OCI-LY1 (cell line): ENCODE results near the gene PDE5A.

Source experiments
- H2AFZ ChIP-seq: fragments of 200-600 bp; sonication (generic), shearing (Covaris generic); 2 replicates; pipeline ENCODE4 v1.6.0; 2014; ENCODE audit warnings: antibody characterized with exemption, mild to moderate bottlenecking, low read length
- H3F3A ChIP-seq: fragments of 200-600 bp; sonication (generic), shearing (Covaris generic); 2 replicates; pipeline ENCODE4 v1.6.0; 2014; ENCODE audit warnings: mild to moderate bottlenecking, antibody characterized with exemption, low read length, moderate library complexity; ENCODE audit not compliant: insufficient read depth
- H3K27ac ChIP-seq: fragments of 200-600 bp; sonication (generic); 2 replicates; pipeline ENCODE4 v1.5.1; 2014; ENCODE audit warnings: low read length, mixed run types, mild to moderate bottlenecking, low read depth; ENCODE audit not compliant: poor library complexity, severe bottlenecking
- H3K27me3 ChIP-seq: fragments of 200-600 bp; sonication (generic); 2 replicates; pipeline ENCODE4 v1.6.0; 2014; ENCODE audit warnings: antibody characterized with exemption, mild to moderate bottlenecking, low read length, moderate library complexity; ENCODE audit not compliant: insufficient read depth
- H3K36me3 ChIP-seq: fragments of 200-600 bp; sonication (generic); 2 replicates; pipeline ENCODE4 v1.6.1; 2014; ENCODE audit warnings: mild to moderate bottlenecking, antibody characterized with exemption, low read length, moderate library complexity, mixed read lengths; ENCODE audit not compliant: insufficient read depth
- H3K4me1 ChIP-seq: fragments of 200-600 bp; sonication (generic); 2 replicates; pipeline ENCODE4 v1.5.1; 2014; ENCODE audit warnings: mild to moderate bottlenecking, low read length, moderate library complexity; ENCODE audit not compliant: insufficient read depth, severe bottlenecking
- H3K4me2 ChIP-seq: fragments of 200-600 bp; sonication (generic), shearing (Covaris generic); 2 replicates; pipeline ENCODE4 v1.6.1; 2014; ENCODE audit warnings: low read length
- H3K4me3 ChIP-seq: fragments of 200-600 bp; sonication (generic); 2 replicates; pipeline ENCODE4 v1.5.1; 2014; ENCODE audit warnings: low read length, low read depth, mild to moderate bottlenecking, mixed read lengths; ENCODE audit not compliant: poor library complexity, severe bottlenecking
- H3K79me2 ChIP-seq: fragments of 200-600 bp; shearing (Covaris generic); 2 replicates; pipeline ENCODE4 v1.6.1; 2016; ENCODE audit warnings: mixed run types, low read length, mixed read lengths; ENCODE audit not compliant: insufficient read depth
- H3K9ac ChIP-seq: fragments of 200-600 bp; sonication (generic), shearing (Covaris generic); 2 replicates; pipeline ENCODE4 v1.6.1; 2014; ENCODE audit warnings: mild to moderate bottlenecking, low read length, mixed read lengths
- H3K9me2 ChIP-seq: fragments of 200-600 bp; sonication (generic), shearing (Covaris generic); 2 replicates; pipeline ENCODE4 v1.6.1; 2014; ENCODE audit warnings: low read depth, mild to moderate bottlenecking, low read length, mixed read lengths
- H3K9me3 ChIP-seq: fragments of 200-600 bp; shearing (Covaris generic); 2 replicates; pipeline ENCODE4 v1.6.1; 2014; ENCODE audit warnings: low read length, mixed read lengths
- H4K20me1 ChIP-seq: fragments of 200-600 bp; sonication (generic), shearing (Covaris generic); 2 replicates; pipeline ENCODE4 v1.6.0; 2016; ENCODE audit warnings: mild to moderate bottlenecking, low read length; ENCODE audit not compliant: insufficient read depth
- CTCF ChIP-seq: fragments of 200-600 bp; sonication (generic), shearing (Covaris generic); IDR thresholded peaks from 2 replicates; pipeline ENCODE4 v1.5.1; 2017; ENCODE audit warnings: mild to moderate bottlenecking, antibody characterized with exemption, low read length, moderate library complexity, mixed read lengths
- EZH2 ChIP-seq: fragments of 200-600 bp; sonication (generic), shearing (Covaris generic); IDR thresholded peaks from 2 replicates; pipeline ENCODE4 v1.8.0; 2017; ENCODE audit warnings: borderline replicate concordance, mixed run types, mild to moderate bottlenecking, antibody characterized with exemption, low read length, moderate library complexity, mixed read lengths

The PDE5A gene

GRCh38 chr4:119508281-119508680 is 120.3 kb downstream of the PDE5A start:
- no peaks in the 10 kb centered on the region for H3K9me3 ChIP-seq
- H3K27ac ChIP-seq, result no peak overlapping the region
- H3K4me1 ChIP-seq, result no peaks in the 10 kb centered on the region
- H4K20me1 ChIP-seq, result no peaks in the 10 kb centered on the region
- no peaks in the 10 kb centered on the region for H3F3A ChIP-seq
- no peak overlapping the region for H3K9ac ChIP-seq
- no peak for TF ChIP-seq EZH2
- TF ChIP-seq CTCF, result no peak
- H3K9me2 ChIP-seq, result no peaks in the 10 kb centered on the region
- H2AFZ ChIP-seq, result no peak overlapping the region
- H3K4me3 ChIP-seq, result no peak overlapping the region
- peaks cover 3% of the 10 kb centered on the region; the same call in 1 of the 2 replicates for H3K36me3 ChIP-seq
- H3K79me2 ChIP-seq, result no peaks in the 10 kb centered on the region
- no peaks in the 10 kb centered on the region for H3K27me3 ChIP-seq
- no peak overlapping the region for H3K4me2 ChIP-seq

- no peaks in the 10 kb centered on the region for H3K9me3 ChIP-seq
- H4K20me1 ChIP-seq, result no peaks in the 10 kb centered on the region
- no peaks in the 10 kb centered on the region for H3K79me2 ChIP-seq
- H2AFZ ChIP-seq, result no peak overlapping the region
- no peak overlapping the region for H3K4me2 ChIP-seq
- no peak overlapping the region for H3K9ac ChIP-seq
- no peaks in the 10 kb centered on the region for H3F3A ChIP-seq
- no peak overlapping the region for H3K27ac ChIP-seq
- H3K27me3 ChIP-seq, result no peaks in the 10 kb centered on the region
- H3K9me2 ChIP-seq, result no peaks in the 10 kb centered on the region
- H3K4me1 ChIP-seq, result no peaks in the 10 kb centered on the region
- H3K36me3 ChIP-seq, result no peaks in the 10 kb centered on the region
- TF ChIP-seq EZH2, result no peak
- TF ChIP-seq CTCF, result no peak
- no peak overlapping the region for H3K4me3 ChIP-seq
Observed at GRCh38 chr4:119506806-119507205, 121.8 kb downstream of the PDE5A start.

- Histone ChIP-seq H3K9me3 (no peaks in the 10 kb centered on the region), H3K79me2 (no peaks in the 10 kb centered on the region), H3K27ac (no peak overlapping the region), H3K4me3 (no peak overlapping the region), H2AFZ (no peak overlapping the region), H3K9me2 (no peaks in the 10 kb centered on the region), H3K9ac (no peak overlapping the region), H3K27me3 (no peaks in the 10 kb centered on the region), H4K20me1 (no peaks in the 10 kb centered on the region), H3K36me3 (peaks cover 14% of the 10 kb centered on the region; the same call in 1 of the 2 replicates), H3K4me2 (no peak overlapping the region), H3K4me1 (no peaks in the 10 kb centered on the region), H3F3A (no peaks in the 10 kb centered on the region)
- TF ChIP-seq EZH2, result no peak
- no peak for TF ChIP-seq CTCF
Observed at GRCh38 chr4:119504616-119505015, 124.0 kb downstream of the PDE5A start.
